HG03571 (cell line): Measurements from ENCODE around the gene LONRF2.

Source experiments
- ATAC-seq: cut with Tn5 transposase; IDR thresholded peaks from one replicate; pipeline ENCODE4 v1.9.1; 2021; ENCODE audit not compliant: unreplicated experiment

LONRF2 gene

DNA sequence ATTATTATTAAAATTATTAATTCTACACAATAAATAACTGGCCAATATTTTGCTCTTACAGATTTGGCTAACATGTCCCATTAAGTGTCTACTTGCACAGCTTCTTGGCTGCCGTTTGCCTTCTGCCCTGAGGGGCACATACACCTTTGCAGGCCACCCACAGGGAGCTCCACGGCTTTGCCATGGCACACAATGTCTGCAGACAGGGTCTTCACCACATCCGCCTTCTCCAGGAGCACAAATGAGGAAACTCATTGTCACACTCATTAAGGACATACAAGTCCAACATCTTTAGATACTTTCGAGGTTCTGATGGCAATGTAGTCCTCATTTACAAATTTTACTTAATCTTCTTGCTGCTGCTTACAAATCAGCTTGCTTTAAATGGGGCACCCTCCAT, 45.6 kb downstream of the LONRF2 start:
- ATAC-seq, result no peak

GRCh38 chr2:100275200-100275589, 47.1 kb downstream of the LONRF2 start:
- no peak for ATAC-seq

- no peak for ATAC-seq
Measured at GRCh38 chr2:100274566-100275199, 47.6 kb downstream of the LONRF2 start.

GRCh38 chr2:100274076-100274475, 48.2 kb downstream of the LONRF2 start:
- no peak for ATAC-seq

GRCh38 chr2:100273387-100273786, 48.9 kb downstream of the LONRF2 start:
- no peak for ATAC-seq

- ATAC-seq, result no peak
Measured at GRCh38 chr2:100272841-100273329, 49.4 kb downstream of the LONRF2 start.

GRCh38 chr2:100271210-100271609, 51.1 kb downstream of the LONRF2 start:
- ATAC-seq, result no peak

- no peak for ATAC-seq
Measured at GRCh38 chr2:100270381-100271146, 51.7 kb downstream of the LONRF2 start.

GRCh38 chr2:100269889-100270288, 52.4 kb downstream of the LONRF2 start:
- ATAC-seq, result no peak

DNA sequence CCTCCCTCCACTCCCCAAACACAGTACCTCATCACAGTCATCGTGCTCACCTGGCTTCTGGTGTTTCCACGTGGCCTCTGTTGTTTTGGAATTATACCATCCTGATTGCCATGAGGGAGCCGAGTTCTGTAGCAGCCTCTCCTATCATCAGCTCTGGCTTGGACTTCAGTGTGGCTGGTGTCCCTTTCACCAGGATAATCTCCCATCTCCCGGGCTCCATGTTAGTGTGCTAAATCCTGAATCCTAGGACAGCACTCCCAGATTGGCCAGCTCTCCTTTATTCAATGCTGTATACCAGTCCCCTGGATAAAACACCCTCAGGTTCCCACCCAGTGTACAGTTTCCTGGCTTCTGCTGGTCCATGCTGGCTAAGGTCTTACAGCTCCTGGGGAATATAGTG, 53.3 kb downstream of the LONRF2 start:
- ATAC-seq, result no peak

GRCh38 chr2:100267751-100268150, 54.5 kb downstream of the LONRF2 start:
- ATAC-seq, result no peak

- ATAC-seq, result no peak
Measured at GRCh38 chr2:100266126-100266525, 56.2 kb downstream of the LONRF2 start.

- ATAC-seq, result no peak
Measured at GRCh38 chr2:100265226-100265625, 57.1 kb downstream of the LONRF2 start.

DNA sequence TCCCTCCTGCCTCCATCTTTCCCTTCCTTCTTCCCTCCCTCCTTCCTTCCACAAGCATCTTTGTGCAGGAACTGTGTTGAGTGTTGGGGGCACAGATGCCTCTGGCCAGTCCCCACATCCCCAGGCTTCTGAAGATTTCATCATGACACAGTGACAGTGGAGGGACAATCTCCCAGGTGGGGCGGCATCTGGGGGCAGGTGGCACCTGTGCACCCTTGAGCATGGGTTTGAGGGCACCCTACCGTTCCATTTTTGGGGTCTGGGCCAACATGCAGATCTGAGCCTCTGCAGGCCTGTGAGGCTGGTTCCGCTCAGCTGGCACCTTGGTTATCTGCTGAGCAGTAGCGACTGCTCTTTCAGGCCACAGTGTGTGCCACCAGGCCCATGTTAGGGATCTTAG, 57.6 kb downstream of the LONRF2 start:
- ATAC-seq, result no peak

DNA sequence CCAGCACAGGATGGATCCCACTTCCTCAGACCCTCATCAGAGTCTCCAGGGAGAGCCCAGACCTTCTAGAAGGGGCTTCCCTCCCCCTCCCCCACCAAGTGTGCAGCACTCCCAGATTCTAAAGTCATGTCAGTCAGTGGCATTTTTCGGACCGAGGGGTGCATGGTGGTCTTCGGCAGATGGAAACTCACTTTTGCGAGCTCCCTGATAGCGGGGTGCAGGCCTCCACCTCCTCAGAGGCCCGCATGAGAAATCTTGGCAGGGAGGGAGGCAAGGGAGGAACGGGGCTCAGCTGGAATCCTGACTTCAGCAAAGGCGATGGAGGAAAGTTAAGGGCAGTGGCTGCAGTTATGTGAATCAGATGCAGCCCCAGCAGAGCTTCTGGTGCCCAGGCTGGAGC, 58.2 kb downstream of the LONRF2 start:
- ATAC-seq, result no peak

GRCh38 chr2:100262555-100263320, 59.6 kb downstream of the LONRF2 start:
- no peak for ATAC-seq

GRCh38 chr2:100262046-100262445, 60.3 kb downstream of the LONRF2 start:
- no peak for ATAC-seq

DNA sequence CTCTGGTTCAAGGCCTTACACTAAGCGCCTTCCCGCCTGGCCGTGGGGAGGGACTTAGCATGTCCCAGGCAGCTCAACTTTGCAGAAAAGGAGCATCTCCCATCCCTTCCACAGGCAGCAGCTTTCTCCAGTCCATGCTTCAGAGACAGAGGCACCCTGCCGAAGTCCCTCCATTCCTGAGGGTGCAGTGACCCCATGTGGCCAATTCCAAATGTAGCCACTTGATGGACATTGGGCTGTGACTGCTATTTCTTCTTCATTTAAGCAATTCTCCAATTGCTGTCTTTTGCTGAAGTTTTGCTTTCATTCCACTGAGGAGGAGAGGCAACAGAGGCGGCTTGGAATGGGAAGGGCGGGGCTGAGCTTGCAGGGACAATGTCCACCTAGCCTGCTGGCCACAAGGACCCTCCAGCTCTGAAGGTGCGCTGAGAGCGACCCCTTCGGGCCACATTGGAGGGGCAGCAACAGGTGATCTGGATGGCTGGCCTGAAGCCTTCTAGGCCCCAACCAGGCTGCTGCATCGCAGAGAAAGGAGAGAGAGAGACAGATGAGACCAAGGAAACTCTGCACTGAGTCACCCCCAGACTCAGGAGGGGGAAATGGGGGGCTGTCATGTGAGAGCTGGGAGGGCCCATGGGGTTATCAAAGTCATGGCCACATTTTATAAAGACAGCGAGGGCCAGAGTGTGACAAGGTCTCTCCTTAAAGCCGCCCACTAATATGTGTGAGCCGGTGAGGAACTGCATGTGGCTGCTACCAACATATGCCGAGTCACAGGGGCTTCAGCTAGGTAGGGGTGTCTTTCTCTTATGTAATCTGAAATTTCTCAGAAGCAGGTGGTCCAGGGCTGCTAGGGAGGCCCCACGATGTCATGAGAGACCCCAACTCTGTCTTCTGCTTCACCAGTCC, 61.3 kb downstream of the LONRF2 start:
- ATAC-seq, result no peak

- ATAC-seq, result no peak
Measured at GRCh38 chr2:100259106-100259505, 63.2 kb downstream of the LONRF2 start.

- no peak for ATAC-seq
Measured at GRCh38 chr2:100257939-100258338, 64.4 kb downstream of the LONRF2 start.

DNA sequence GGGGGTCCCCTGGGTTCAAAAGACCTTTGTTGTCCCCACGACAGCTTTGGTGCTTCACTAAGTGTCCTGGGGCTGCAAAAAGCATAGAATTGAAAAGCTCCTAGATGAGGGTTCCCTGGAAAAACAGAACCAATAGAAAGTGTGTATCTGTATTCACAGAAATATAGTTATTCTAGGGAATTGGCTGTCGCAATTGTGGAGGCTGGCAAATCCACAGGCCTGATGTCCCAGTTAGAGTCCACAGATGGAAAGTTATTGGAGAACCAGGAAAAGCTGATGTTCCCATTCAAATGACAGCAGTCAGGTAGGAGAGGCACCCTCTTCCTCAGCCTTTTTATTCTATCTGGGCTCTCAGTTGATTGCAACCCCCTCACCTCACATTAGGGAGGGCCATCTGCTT, 65.5 kb downstream of the LONRF2 start:
- no peak for ATAC-seq
